GM23338 (cell line): Measurements from ENCODE around the gene UTS2. TPM values are rescaled to one million over a fixed set of nuclear protein-coding genes. Genes with fewer than 3 reads are reported as not detected.

ENCODE experiments used
- ATAC-seq: fragments of 200-7000 bp; cut with Tn5 transposase; 3 replicates; pipeline ENCODE4 v1.9.1; 2020
- DNase-seq: peaks from one replicate; pipeline ENCODE4 v3.0.0-alpha.2; 2015; ENCODE audit warnings: low spot score
- H2AFZ ChIP-seq: fragments of 200-600 bp; sonication (generic); 2 replicates; pipeline ENCODE4 v1.8.0; 2016; ENCODE audit warnings: antibody characterized with exemption, mild to moderate bottlenecking, moderate library complexity
- H3F3A ChIP-seq: fragments of 200-600 bp; sonication (generic); replicated peaks from 2 replicates; pipeline ENCODE4 v1.8.0; 2017; ENCODE audit warnings: antibody characterized with exemption, mixed run types, low read depth
- H3K27ac ChIP-seq: fragments of 200-600 bp; sonication (generic); 2 replicates; pipeline ENCODE4 v1.6.1; 2016; ENCODE audit warnings: low read depth
- H3K27me3 ChIP-seq: fragments of 200-600 bp; sonication (generic); 2 replicates; pipeline ENCODE4 v1.8.0; 2016; ENCODE audit warnings: mild to moderate bottlenecking, mixed run types, moderate library complexity; ENCODE audit not compliant: insufficient read depth
- H3K36me3 ChIP-seq: fragments of 200-600 bp; sonication (generic); 2 replicates; pipeline ENCODE4 v1.8.0; 2016; ENCODE audit warnings: mild to moderate bottlenecking; ENCODE audit not compliant: insufficient read depth
- H3K4me1 ChIP-seq: fragments of 200-600 bp; sonication (generic); 2 replicates; pipeline ENCODE4 v1.8.0; 2016; ENCODE audit warnings: mild to moderate bottlenecking, moderate library complexity; ENCODE audit not compliant: insufficient read depth
- H3K4me2 ChIP-seq: fragments of 200-600 bp; sonication (generic); 2 replicates; pipeline ENCODE4 v1.7.1; 2017; ENCODE audit warnings: mixed run types
- H3K4me3 ChIP-seq: fragments of 200-600 bp; sonication (generic); 2 replicates; pipeline ENCODE4 v1.6.1; 2016; ENCODE audit warnings: mixed run types
- H3K79me2 ChIP-seq: fragments of 200-600 bp; sonication (generic); replicated peaks from 2 replicates; pipeline ENCODE4 v1.8.0; 2017; ENCODE audit warnings: mild to moderate bottlenecking; ENCODE audit not compliant: insufficient read depth
- H3K9me2 ChIP-seq: fragments of 200-600 bp; sonication (generic); 2 replicates; pipeline ENCODE4 v1.8.0; 2017; ENCODE audit not compliant: insufficient read depth
- H4K20me1 ChIP-seq: fragments of 200-600 bp; sonication (generic); replicated peaks from 2 replicates; pipeline ENCODE4 v1.8.0; 2017; ENCODE audit warnings: mild to moderate bottlenecking; ENCODE audit not compliant: insufficient read depth
- H3K27ac Mint-ChIP-seq: 2 replicates; pipeline ENCODE4 v1.8.0; 2020; ENCODE audit warnings: inconsistent platforms, mild to moderate bottlenecking, moderate library complexity, mixed read lengths
- H3K27me3 Mint-ChIP-seq: 3 replicates; pipeline ENCODE4 v1.8.0; 2022; ENCODE audit warnings: low read depth, mild to moderate bottlenecking, moderate library complexity, mixed read lengths, inconsistent platforms; ENCODE audit not compliant: insufficient read depth, poor library complexity
- H3K36me3 Mint-ChIP-seq: 3 replicates; pipeline ENCODE4 v1.8.0; 2021; ENCODE audit warnings: low read depth, mild to moderate bottlenecking, inconsistent platforms, moderate library complexity, mixed read lengths
- H3K4me1 Mint-ChIP-seq: 3 replicates; pipeline ENCODE4 v1.8.0; 2020; ENCODE audit warnings: mild to moderate bottlenecking, inconsistent platforms, mixed read lengths
- H3K4me3 Mint-ChIP-seq: 3 replicates; pipeline ENCODE4 v1.8.0; 2021; ENCODE audit warnings: moderate library complexity, mild to moderate bottlenecking, inconsistent platforms, mixed read lengths
- H3K9me3 Mint-ChIP-seq: 3 replicates; pipeline ENCODE4 v1.8.0; 2020; ENCODE audit warnings: moderate library complexity, mild to moderate bottlenecking, inconsistent platforms, mixed read lengths
- CREB1 ChIP-seq: fragments of 250-450 bp; sonication (Bioruptor Pico); IDR thresholded peaks from 2 replicates; pipeline ENCODE4 v1.5.0; 2020; ENCODE audit warnings: low read depth, mild to moderate bottlenecking, moderate library complexity
- CTCF ChIP-seq, 2 experiments: fragments of 200-600 bp in 1 of 2; sonication (generic) in 1 of 2; conservative IDR thresholded peaks; 2 replicates each; pipeline versions ENCODE4 v1.5.1 to v1.6.1; 2016 to 2017; ENCODE audit warnings: antibody characterized with exemption in 2 of 2, low read depth in 2 of 2, mild to moderate bottlenecking in 2 of 2, moderate library complexity in 1 of 2
- ETS1 ChIP-seq: IDR thresholded peaks from 2 replicates; pipeline ENCODE4 v1.6.1; 2016; ENCODE audit warnings: antibody characterized with exemption
- EZH2phosphoT487 ChIP-seq: fragments of 200-600 bp; sonication (generic); IDR thresholded peaks from one replicate; pipeline ENCODE4 v1.8.1; 2018; ENCODE audit warnings: antibody characterized with exemption; ENCODE audit not compliant: unreplicated experiment
- NANOG ChIP-seq: IDR thresholded peaks from 2 replicates; pipeline ENCODE4 v1.6.1; 2016; ENCODE audit warnings: antibody characterized with exemption, borderline replicate concordance
- POLR2AphosphoS5 ChIP-seq: IDR thresholded peaks from 2 replicates; pipeline ENCODE4 v1.6.1; 2016; ENCODE audit warnings: antibody characterized with exemption, low read depth
- REST ChIP-seq: IDR thresholded peaks from one replicate; pipeline ENCODE4 v1.6.1; 2018; ENCODE audit warnings: antibody characterized with exemption; ENCODE audit not compliant: unreplicated experiment
- STAT1 ChIP-seq: IDR thresholded peaks from one replicate; pipeline ENCODE4 v1.6.1; 2016; ENCODE audit warnings: antibody characterized with exemption; ENCODE audit not compliant: unreplicated experiment
- ZNF114 ChIP-seq: fragments of 250-450 bp; sonication (Bioruptor Pico); IDR thresholded peaks from 2 replicates; pipeline ENCODE4 v1.5.0; 2020; ENCODE audit warnings: mild to moderate bottlenecking, moderate library complexity
- ZNF331 ChIP-seq: fragments of 250-450 bp; sonication (Bioruptor Pico); IDR thresholded peaks from 2 replicates; pipeline ENCODE4 v1.5.0; 2020; ENCODE audit warnings: low read depth, mild to moderate bottlenecking, moderate library complexity
- polyA plus RNA-seq: library from polyadenylated mRNA; unstranded; fragments of >200 nt; fragmentation: Nextera tagmentation; extraction: Ambion mirVana; gene quantifications from 2 replicates; pipeline ENCODE4 v1.2.1, GENCODE V29; 2016
- total RNA-seq: library from RNA; depleted of rRNA; stranded (reverse); fragments of >200 nt; shearing (Covaris generic); gene quantifications from 2 replicates; pipeline ENCODE4 v1.2.3, GENCODE V29; 2014

UTS2 gene
- total and polyA plus RNA-seq, 2 experiments from 2014 or later = not detected

- no peak for TF ChIP-seq CREB1 (CRISPR knock-in tag)
- no peak for TF ChIP-seq POLR2AphosphoS5
- TF ChIP-seq ETS1 = no peak
Observed at GRCh38 chr1:7898962-7899361, 46.1 kb upstream of the UTS2 start (continued).

- Histone ChIP-seq H2AFZ (no peak overlapping the region), H3K4me1 (0 out of 2 replicates have a peak, but pooled peaks cover 3% of the 10 kb centered on the region), H3K9me2 (no peaks in the 10 kb centered on the region), H3K4me2 (no peak overlapping the region), H3F3A (no peaks in the 10 kb centered on the region), H3K27ac (no peak overlapping the region), H3K36me3 (no peaks in the 10 kb centered on the region), H3K79me2 (no peaks in the 10 kb centered on the region), H4K20me1 (no peaks in the 10 kb centered on the region), H3K27me3 (no peaks in the 10 kb centered on the region), H3K4me3 (no peak overlapping the region)
- ATAC-seq (no peak), DNase-seq (no peak)
- no peak overlapping the region for H3K4me3 Mint-ChIP-seq
- H3K4me1 Mint-ChIP-seq = no peaks in the 10 kb centered on the region
- TF ChIP-seq CTCF (conservative IDR thresholded peaks at IDR 0.05; ENCODE audit: low read depth in 2 of 2) = no peak
- TF ChIP-seq POLR2AphosphoS5 = no peak
- no peak for TF ChIP-seq NANOG
- no peak for TF ChIP-seq STAT1
- no peak for TF ChIP-seq REST
- no peak for TF ChIP-seq EZH2phosphoT487
- TF ChIP-seq ZNF331 (CRISPR knock-in tag) = no peak
- no peak for TF ChIP-seq CREB1 (CRISPR knock-in tag)
- no peak for TF ChIP-seq ZNF114 (CRISPR knock-in tag)
- H3K27ac Mint-ChIP-seq = no peak overlapping the region
- peaks cover 5% of the 10 kb centered on the region for H3K27me3 Mint-ChIP-seq
- H3K9me3 Mint-ChIP-seq = no peaks in the 10 kb centered on the region
- H3K36me3 Mint-ChIP-seq = no peaks in the 10 kb centered on the region
Observed at GRCh38 chr1:7896994-7897393, 44.1 kb upstream of the UTS2 start.
